Naive thymus-derived CD4-positive, alpha-beta T cell (primary cell): ENCODE data around the gene OR1A1. TPM values are rescaled to one million over a fixed set of nuclear protein-coding genes. Genes with fewer than 3 reads are reported as not detected.
A peak's percentile ranks its signal among the peaks of the same experiment; 100 is the strongest.
"Not testable (repeated sequence)": the region's sequence is repeated elsewhere in the genome, so short reads cannot be mapped to it uniquely, and the experiment has no call there.

Experiments used
- ATAC-seq: fragments of 150-1000 bp; cut with Tn5 transposase; 2 replicates; pipeline ENCODE4 v1.10.0; 2021; ENCODE audit warnings: mild to moderate bottlenecking, moderate library complexity
- CTCF ChIA-PET: fragments of 350-600 bp; sonication (Branson Sonifier 250); formaldehyde crosslinking; loops from one replicate; lab custom pipeline; 2021; ENCODE audit warnings: antibody characterized with exemption; lab: Charles Lee
- POLR2A ChIA-PET: fragments of 350-600 bp; sonication (Branson Sonifier 250); formaldehyde crosslinking; loops from one replicate; lab custom pipeline; 2021; ENCODE audit warnings: antibody characterized with exemption, inconsistent platforms; lab: Charles Lee
- DNase-seq, 9 donors: peaks; one replicate each; pipeline versions ENCODE4 v3.0.0 to v3.0.0-alpha.2; 2020 to 2022; ENCODE audit warnings: mixed read lengths in 1 of 9
- H3K27ac ChIP-seq: one replicate; pipeline ENCODE4 v1.7.0; 2013; ENCODE audit warnings: mild to moderate bottlenecking, low read depth, low read length, moderate library complexity
- H3K27me3 ChIP-seq, 2 donors: one replicate each; pipeline ENCODE4 v1.7.0; 2013; ENCODE audit warnings: low read length in 2 of 2, mild to moderate bottlenecking in 2 of 2, moderate library complexity in 2 of 2; ENCODE audit not compliant: control insufficient read depth in 2 of 2, insufficient read depth in 2 of 2
- H3K36me3 ChIP-seq, 3 experiments: 1 replicate in 2 of 3; 2 replicates in 1 of 3; pipeline ENCODE4 v1.7.0; 2013; ENCODE audit warnings: low read length in 3 of 3, mild to moderate bottlenecking in 3 of 3, moderate library complexity in 1 of 3; ENCODE audit not compliant: insufficient read depth in 3 of 3, control insufficient read depth in 2 of 3
- H3K4me1 ChIP-seq, 2 donors: one replicate each; pipeline ENCODE4 v1.7.0; 2013; ENCODE audit warnings: low read length in 2 of 2, mild to moderate bottlenecking in 2 of 2, moderate library complexity in 1 of 2; ENCODE audit not compliant: control insufficient read depth in 2 of 2, insufficient read depth in 2 of 2
- H3K4me3 ChIP-seq: 2 replicates; pipeline ENCODE4 v1.7.0; 2013; ENCODE audit warnings: mild to moderate bottlenecking, low read length
- H3K9me3 ChIP-seq, 3 experiments: 1 replicate in 2 of 3; 2 replicates in 1 of 3; pipeline ENCODE4 v1.7.0; 2013; ENCODE audit warnings: low read length in 3 of 3; ENCODE audit not compliant: control insufficient read depth in 2 of 3
- H3K27ac Mint-ChIP-seq, 9 donors: one replicate each; pipeline ENCODE4 v1.8.0; 2020 to 2022; ENCODE audit warnings: mixed read lengths in 9 of 9, mild to moderate bottlenecking in 8 of 9, moderate library complexity in 5 of 9, inconsistent platforms in 2 of 9
- H3K27me3 Mint-ChIP-seq, 5 donors: one replicate each; pipeline ENCODE4 v1.8.0; 2021 to 2022; ENCODE audit warnings: mixed read lengths in 5 of 5, mild to moderate bottlenecking in 1 of 5
- H3K36me3 Mint-ChIP-seq, 5 donors: one replicate each; pipeline ENCODE4 v1.8.0; 2020 to 2022; ENCODE audit warnings: mixed read lengths in 5 of 5, mild to moderate bottlenecking in 3 of 5, inconsistent platforms in 1 of 5
- H3K4me1 Mint-ChIP-seq, 7 donors: one replicate each; pipeline ENCODE4 v1.8.0; 2020 to 2022; ENCODE audit warnings: mixed read lengths in 7 of 7, mild to moderate bottlenecking in 3 of 7, inconsistent platforms in 1 of 7
- H3K4me3 Mint-ChIP-seq, 10 donors: one replicate each; pipeline ENCODE4 v1.8.0; 2020 to 2022; ENCODE audit warnings: mild to moderate bottlenecking in 10 of 10, mixed read lengths in 10 of 10, moderate library complexity in 6 of 10, inconsistent platforms in 2 of 10
- H3K9me3 Mint-ChIP-seq, 11 donors: one replicate each; pipeline ENCODE4 v1.8.0; 2020 to 2022; ENCODE audit warnings: mixed read lengths in 11 of 11, mild to moderate bottlenecking in 4 of 11, inconsistent platforms in 1 of 11, moderate library complexity in 1 of 11
- intact Hi-C, 2 donors: fragments of 100-400 bp; cut with micrococcal nuclease; formaldehyde crosslinking; loops; one replicate each; pipeline ENCODE4 v1.15.1; 2023
- polyA plus RNA-seq, 2 donors: library from polyadenylated mRNA; unstranded; fragments of 300-500 nt; fragmentation: Illumina TruSeq; gene quantifications; one replicate each; pipeline ENCODE4 v1.2.3, GENCODE V29; 2021
- total RNA-seq, 6 experiments: library from RNA in 5 of 6; stranded (reverse) in 5 of 6; gene quantifications; 1 replicate in 5 of 6; 2 replicates in 1 of 6; pipeline ENCODE4 v1.2.3 and lab custom pipeline; 2021 to 2026

The OR1A1 gene
- total and polyA plus RNA-seq, 7 experiments from 2014 or later, result not detected

DNA sequence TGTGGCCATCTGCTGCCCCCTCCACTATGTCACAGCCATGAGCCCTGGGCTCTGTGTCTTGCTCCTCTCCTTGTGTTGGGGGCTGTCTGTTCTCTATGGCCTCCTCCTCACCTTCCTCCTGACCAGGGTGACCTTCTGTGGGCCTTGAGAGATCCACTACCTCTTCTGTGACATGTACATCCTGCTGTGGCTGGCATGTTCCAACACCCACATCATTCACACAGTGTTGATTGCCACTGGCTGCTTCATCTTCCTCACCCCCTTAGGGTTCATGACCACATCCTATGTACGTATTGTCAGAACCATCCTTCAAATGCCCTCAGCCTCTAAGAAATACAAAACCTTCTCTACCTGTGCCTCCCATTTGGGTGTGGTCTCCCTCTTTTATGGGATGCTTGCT lies 33.6 kb downstream of the OR1A1 start:
- H3K36me3 ChIP-seq, H3K9me3 ChIP-seq, H3K9me3 Mint-ChIP-seq, H3K27ac ChIP-seq, ATAC-seq, H3K4me1 ChIP-seq, intact Hi-C loops, H3K4me1 Mint-ChIP-seq, DNase-seq, H3K27me3 ChIP-seq, CTCF ChIA-PET, H3K4me3 ChIP-seq, H3K36me3 Mint-ChIP-seq, H3K27me3 Mint-ChIP-seq, POLR2A ChIA-PET, H3K4me3 Mint-ChIP-seq, H3K27ac Mint-ChIP-seq: not testable (repeated sequence)

DNA sequence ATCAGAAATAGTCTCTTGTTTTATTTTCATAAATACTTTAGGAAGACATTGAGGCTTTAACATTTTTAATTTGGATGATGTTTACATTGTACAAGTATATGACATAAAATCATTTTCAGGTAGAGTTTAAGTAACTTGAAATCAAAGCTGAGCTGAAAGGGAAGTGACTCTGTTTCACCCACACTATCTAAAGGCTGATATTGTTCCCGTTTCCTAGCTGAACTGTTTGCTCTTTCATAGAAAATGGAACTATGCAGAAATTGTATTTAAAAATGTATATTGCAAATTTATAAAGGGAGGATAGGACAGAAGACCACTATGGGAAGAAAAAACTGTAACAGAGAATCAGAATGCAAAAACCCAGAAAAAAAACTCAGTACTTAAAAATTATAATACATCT lies 37.4 kb downstream of the OR1A1 start:
- intact Hi-C loops, result not testable (repeated sequence)

DNA sequence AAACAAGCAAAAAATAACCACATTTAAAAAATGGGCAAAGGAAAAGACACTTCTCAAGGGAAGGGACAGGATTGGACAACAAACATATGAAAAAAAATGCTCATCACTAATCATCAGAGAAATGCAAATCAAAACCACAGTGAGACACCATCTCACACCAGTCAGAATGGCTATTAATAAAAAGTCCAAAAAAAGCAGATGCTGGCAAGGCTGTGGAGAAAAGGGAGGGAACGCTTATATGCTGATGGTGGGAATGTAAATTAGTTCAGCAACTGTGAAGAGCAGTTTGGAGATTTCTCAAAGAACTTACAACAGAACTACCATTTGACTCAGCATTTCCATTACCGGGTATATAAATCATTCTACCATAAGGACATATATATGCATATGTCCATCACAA lies 41.5 kb downstream of the OR1A1 start:
- ATAC-seq, DNase-seq, intact Hi-C loops, H3K4me3 Mint-ChIP-seq, H3K9me3 ChIP-seq, H3K4me3 ChIP-seq, H3K27ac ChIP-seq, H3K36me3 Mint-ChIP-seq, H3K27ac Mint-ChIP-seq, H3K4me1 Mint-ChIP-seq, CTCF ChIA-PET, H3K9me3 Mint-ChIP-seq, H3K36me3 ChIP-seq, H3K4me1 ChIP-seq, H3K27me3 Mint-ChIP-seq, H3K27me3 ChIP-seq, POLR2A ChIA-PET: not testable (repeated sequence)

More for the DNA sequence above, 37.4 kb downstream of the OR1A1 start:
- ATAC-seq, H3K27me3 Mint-ChIP-seq, H3K27me3 ChIP-seq, H3K36me3 Mint-ChIP-seq, H3K4me1 ChIP-seq, H3K27ac Mint-ChIP-seq, H3K4me1 Mint-ChIP-seq, H3K4me3 ChIP-seq, H3K27ac ChIP-seq, POLR2A ChIA-PET, DNase-seq, H3K4me3 Mint-ChIP-seq, H3K9me3 ChIP-seq, CTCF ChIA-PET, H3K36me3 ChIP-seq, H3K9me3 Mint-ChIP-seq: not testable (repeated sequence)

DNA sequence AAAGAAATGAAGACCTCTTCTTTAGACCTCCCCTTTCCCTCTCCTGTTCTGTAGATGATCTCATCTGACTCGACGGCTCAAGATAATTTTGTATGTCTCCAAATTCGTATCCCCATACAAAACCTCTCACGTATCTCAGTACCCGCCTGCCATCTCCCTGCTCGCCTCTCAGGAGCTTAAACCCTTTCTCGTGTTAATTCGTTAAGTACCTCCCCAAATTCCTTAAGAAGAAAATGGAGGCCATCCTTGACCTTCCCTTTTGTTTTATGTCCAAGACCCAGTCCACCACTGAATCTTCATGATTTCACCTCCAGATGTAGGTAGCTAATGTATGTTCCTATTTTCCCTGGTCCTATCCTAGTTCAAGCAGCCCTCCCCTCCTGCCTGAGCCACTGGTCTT lies 49.1 kb downstream of the OR1A1 start:
- DNase-seq (no peak), ATAC-seq (no peak)
- no peaks in the 10 kb centered on the region for H3K4me1 ChIP-seq
- Mint-ChIP-seq H3K36me3 (peaks cover 0 to 7% (median 0%) of the 10 kb centered on the region in 5 donors), H3K9me3 (peaks cover 0 to 28% (median 7%) of the 10 kb centered on the region in 11 donors), H3K4me1 (no peaks in the 10 kb centered on the region), H3K27ac (no peak overlapping the region), H3K4me3 (no peak overlapping the region), H3K27me3 (peaks cover 0 to 30% (median 7%) of the 10 kb centered on the region in 5 donors)
- no peaks in the 10 kb centered on the region for H3K36me3 ChIP-seq
- no peak overlapping the region for H3K27ac ChIP-seq
- ChIA-PET CTCF (no interaction called here), POLR2A (no interaction called here)
- H3K4me3 ChIP-seq, result no peak overlapping the region
- intact Hi-C loops, result no loop called here
- no peaks in the 10 kb centered on the region for H3K27me3 ChIP-seq
- H3K9me3 ChIP-seq, result no peaks in the 10 kb centered on the region

DNA sequence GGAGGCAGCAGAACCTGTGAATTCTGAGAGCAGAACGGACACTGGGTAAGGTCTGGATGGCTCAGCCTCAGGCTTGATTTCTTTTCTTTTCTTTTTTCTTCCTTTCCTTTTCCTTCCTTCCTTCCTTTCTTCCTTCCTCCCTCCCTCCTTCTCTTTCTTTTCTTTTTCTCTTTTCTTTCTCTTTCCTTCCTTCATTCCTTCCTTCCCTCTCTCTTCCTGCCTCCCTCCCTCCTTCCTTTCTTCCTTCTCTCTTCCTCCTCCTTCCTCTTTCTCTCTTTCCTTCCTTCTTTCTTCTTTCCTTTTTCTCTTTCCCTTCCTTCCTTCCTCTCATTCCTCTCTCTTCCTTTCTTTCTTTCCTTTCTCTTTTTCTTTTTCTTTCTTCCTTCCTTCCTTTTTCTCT lies 52.7 kb downstream of the OR1A1 start:
- Mint-ChIP-seq H3K27me3 (peaks cover 0 to 34% (median 8%) of the 10 kb centered on the region in 5 donors), H3K4me3 (no peak overlapping the region), H3K27ac (peak overlapping the region in 1 of 9 donors; percentile 62), H3K9me3 (peaks cover 0 to 22% (median 3%) of the 10 kb centered on the region in 11 donors), H3K4me1 (no peaks in the 10 kb centered on the region), H3K36me3 (peaks cover 0 to 7% (median 0%) of the 10 kb centered on the region in 5 donors)
- H3K4me1 ChIP-seq, result no peaks in the 10 kb centered on the region
- intact Hi-C loops, result no loop called here
- no peaks in the 10 kb centered on the region for H3K36me3 ChIP-seq
- H3K4me3 ChIP-seq, result no peak overlapping the region
- DNase-seq (no peak), ATAC-seq (no peak)
- no peak overlapping the region for H3K27ac ChIP-seq
- H3K27me3 ChIP-seq, result no peaks in the 10 kb centered on the region
- CTCF ChIA-PET, result no interaction called here
- POLR2A ChIA-PET, result no interaction called here
- H3K9me3 ChIP-seq, result no peaks in the 10 kb centered on the region

DNA sequence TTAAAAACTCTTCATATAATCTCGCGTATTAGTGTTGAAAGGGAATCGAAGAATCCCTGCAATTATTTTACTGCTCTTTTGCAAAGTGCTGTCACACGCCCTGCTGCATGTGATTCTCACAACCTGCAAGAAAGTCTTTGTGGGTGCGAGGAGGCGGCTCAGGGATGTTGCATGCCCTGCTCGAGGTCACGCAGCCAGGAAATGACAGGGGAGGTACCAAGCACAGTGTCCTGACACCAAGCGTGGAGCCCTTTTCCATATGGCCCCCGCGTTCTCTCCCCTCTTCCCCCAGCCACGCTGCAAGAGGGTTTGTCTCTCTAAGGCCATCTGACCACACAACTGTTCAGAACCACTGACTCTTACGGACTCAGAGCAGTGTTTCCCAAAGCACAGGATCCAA lies 53.1 kb downstream of the OR1A1 start:
- no peak overlapping the region for H3K27ac ChIP-seq
- Mint-ChIP-seq H3K4me3 (no peak overlapping the region), H3K4me1 (no peaks in the 10 kb centered on the region), H3K27ac (peak overlapping the region in 1 of 9 donors; percentile 62), H3K9me3 (peaks cover 0 to 22% (median 3%) of the 10 kb centered on the region in 11 donors), H3K27me3 (peaks cover 0 to 36% (median 12%) of the 10 kb centered on the region in 5 donors), H3K36me3 (peaks cover 0 to 7% (median 0%) of the 10 kb centered on the region in 5 donors)
- no peaks in the 10 kb centered on the region for H3K4me1 ChIP-seq
- H3K4me3 ChIP-seq, result no peak overlapping the region
- ChIA-PET POLR2A (no interaction called here), CTCF (no interaction called here)
- H3K9me3 ChIP-seq, result no peaks in the 10 kb centered on the region
- H3K36me3 ChIP-seq, result no peaks in the 10 kb centered on the region
- H3K27me3 ChIP-seq, result no peaks in the 10 kb centered on the region
- ATAC-seq (no peak), DNase-seq (no peak)
- intact Hi-C loops, result no loop called here
